AG09309 (cell line): ENCODE measurements around the gene RFX6.

ENCODE experiments used
- DNase-seq: peaks from one replicate; pipeline ENCODE4 v3.0.0-alpha.2; 2010; ENCODE audit warnings: low read depth
- H3K4me3 ChIP-seq: 2 replicates; pipeline ENCODE4 v1.5.1; 2011; ENCODE audit warnings: mild to moderate bottlenecking, low read depth, low read length, moderate library complexity; ENCODE audit not compliant: control insufficient read depth
- CTCF ChIP-seq: IDR thresholded peaks from 2 replicates; pipeline ENCODE4 v1.5.1; 2011; ENCODE audit warnings: mild to moderate bottlenecking, low read depth, low read length, inconsistent platforms; ENCODE audit not compliant: insufficient read depth, control insufficient read depth; ENCODE audit errors: missing control alignments

Gene RFX6

GRCh38 chr6:116975600-116975999 lies 98.6 kb downstream of the RFX6 start:
- no peak overlapping the region for H3K4me3 ChIP-seq
- DNase-seq = no peak
- TF ChIP-seq CTCF = no peak

DNA sequence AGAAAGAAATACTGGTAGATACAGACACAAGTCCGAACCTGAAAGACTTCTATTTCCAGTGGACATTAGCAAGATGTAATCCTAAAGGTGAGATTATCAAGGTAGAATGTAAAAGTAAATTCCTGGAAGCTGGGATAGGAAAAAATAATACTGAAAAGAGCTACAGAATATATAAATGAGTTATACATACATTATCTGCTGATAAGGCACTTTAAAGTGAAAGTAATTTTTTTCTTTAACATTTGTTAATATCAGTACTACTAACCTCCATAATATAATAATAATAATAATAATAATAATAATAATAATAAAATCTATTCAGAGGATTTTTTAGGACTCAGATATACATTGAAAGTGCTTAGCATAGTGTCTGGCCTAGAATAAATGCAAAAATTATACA lies 102.5 kb downstream of the RFX6 start:
- H3K4me3 ChIP-seq = no peak overlapping the region
- TF ChIP-seq CTCF = no peak
- no peak for DNase-seq
